H9 (cell line): Measurements from ENCODE around the gene LRRC73. TPM values are rescaled to one million over a fixed set of nuclear protein-coding genes. Genes with fewer than 3 reads are reported as not detected.

ENCODE experiments used
- DNase-seq: peaks from one replicate; pipeline ENCODE4 v3.0.0-alpha.2; 2017
- H2AFZ ChIP-seq: one replicate; pipeline ENCODE4 v1.6.1; 2013; ENCODE audit warnings: mild to moderate bottlenecking, low read length, control low read depth, moderate library complexity
- H2AK5ac ChIP-seq: 2 replicates; pipeline ENCODE4 v1.6.1; 2013; ENCODE audit warnings: low read length, control low read depth, mixed read lengths; ENCODE audit not compliant: insufficient read length
- H2BK120ac ChIP-seq: one replicate; pipeline ENCODE4 v1.6.1; 2013; ENCODE audit warnings: low read depth, mild to moderate bottlenecking, low read length, control low read depth, inconsistent platforms; ENCODE audit not compliant: poor library complexity, severe bottlenecking
- H2BK12ac ChIP-seq: 2 replicates; pipeline ENCODE4 v1.6.1; 2013; ENCODE audit warnings: low read length, control low read depth, mixed read lengths, low read depth; ENCODE audit not compliant: insufficient read length
- H2BK15ac ChIP-seq: 2 replicates; pipeline ENCODE4 v1.6.1; 2013; ENCODE audit warnings: low read depth, low read length, control low read depth
- H2BK20ac ChIP-seq: one replicate; pipeline ENCODE4 v1.6.1; 2013; ENCODE audit warnings: low read depth, mild to moderate bottlenecking, low read length, control low read depth, inconsistent platforms; ENCODE audit not compliant: poor library complexity, severe bottlenecking
- H2BK5ac ChIP-seq: 2 replicates; pipeline ENCODE4 v1.6.1; 2013; ENCODE audit warnings: low read length, control low read depth, mixed read lengths; ENCODE audit not compliant: insufficient read length
- H3K14ac ChIP-seq: 2 replicates; pipeline ENCODE4 v1.6.1; 2013; ENCODE audit warnings: low read length, control low read depth; ENCODE audit not compliant: insufficient read depth
- H3K18ac ChIP-seq: 2 replicates; pipeline ENCODE4 v1.6.1; 2013; ENCODE audit warnings: low read depth, mild to moderate bottlenecking, mixed read lengths, low read length, control low read depth; ENCODE audit not compliant: insufficient read length
- H3K23ac ChIP-seq: 2 replicates; pipeline ENCODE4 v1.6.1; 2013; ENCODE audit warnings: low read length, control low read depth, mixed read lengths, low read depth; ENCODE audit not compliant: insufficient read length
- H3K23me2 ChIP-seq: 2 replicates; pipeline ENCODE4 v1.6.1; 2013; ENCODE audit warnings: low read depth, mild to moderate bottlenecking, mixed read lengths, low read length, control low read depth; ENCODE audit not compliant: insufficient read length, poor library complexity, severe bottlenecking
- H3K27ac ChIP-seq: 2 replicates; pipeline ENCODE4 v1.5.1; 2013; ENCODE audit warnings: low read length, control low read depth, mixed read lengths, low read depth; ENCODE audit not compliant: insufficient read length
- H3K27me3 ChIP-seq: 2 replicates; pipeline ENCODE4 v1.6.1; 2013; ENCODE audit warnings: low read length, control low read depth, inconsistent platforms; ENCODE audit not compliant: insufficient read depth
- H3K4ac ChIP-seq: 2 replicates; pipeline ENCODE4 v1.6.1; 2013; ENCODE audit warnings: low read depth, mild to moderate bottlenecking, control low read depth, inconsistent platforms, low read length, moderate library complexity
- H3K4me1 ChIP-seq: 2 replicates; pipeline ENCODE4 v1.6.1; 2013; ENCODE audit warnings: low read length, control low read depth, inconsistent platforms; ENCODE audit not compliant: insufficient read depth
- H3K4me2 ChIP-seq: 2 replicates; pipeline ENCODE4 v1.6.1; 2013; ENCODE audit warnings: low read length, control low read depth, mixed read lengths; ENCODE audit not compliant: insufficient read length, insufficient read depth
- H3K56ac ChIP-seq: 2 replicates; pipeline ENCODE4 v1.6.1; 2013; ENCODE audit warnings: low read depth, mild to moderate bottlenecking, mixed read lengths, low read length, control low read depth; ENCODE audit not compliant: insufficient read length
- H3K79me1 ChIP-seq: 2 replicates; pipeline ENCODE4 v1.6.1; 2013; ENCODE audit warnings: low read depth, mild to moderate bottlenecking, moderate library complexity, low read length, control low read depth, inconsistent platforms; ENCODE audit not compliant: insufficient read depth, poor library complexity, severe bottlenecking
- H3K79me2 ChIP-seq: 2 replicates; pipeline ENCODE4 v1.6.1; 2013; ENCODE audit warnings: low read length, control low read depth, inconsistent platforms; ENCODE audit not compliant: insufficient read depth
- H3K9ac ChIP-seq: 2 replicates; pipeline ENCODE4 v1.6.1; 2013; ENCODE audit warnings: low read length, control low read depth, mixed read lengths; ENCODE audit not compliant: insufficient read length; ENCODE audit errors: extremely low read depth
- H3K9me3 ChIP-seq: one replicate; pipeline ENCODE4 v1.6.1; 2013; ENCODE audit warnings: low read depth, low read length, inconsistent platforms; ENCODE audit not compliant: control insufficient read depth
- H3T11ph ChIP-seq: one replicate; pipeline ENCODE4 v1.6.1; 2013; ENCODE audit warnings: mild to moderate bottlenecking, low read length, control low read depth, inconsistent platforms
- H4K20me1 ChIP-seq: one replicate; pipeline ENCODE4 v1.6.1; 2013; ENCODE audit not compliant: control insufficient read depth, insufficient read length, insufficient read depth
- H4K5ac ChIP-seq: 2 replicates; pipeline ENCODE4 v1.6.1; 2013; ENCODE audit warnings: low read depth, mild to moderate bottlenecking, mixed read lengths, low read length, control low read depth; ENCODE audit not compliant: insufficient read length
- H4K8ac ChIP-seq: replicated peaks from 2 replicates; pipeline ENCODE4 v1.6.1; 2013; ENCODE audit warnings: low read length, control low read depth, mixed read lengths, low read depth; ENCODE audit not compliant: insufficient read length
- H4K91ac ChIP-seq: 2 replicates; pipeline ENCODE4 v1.6.1; 2013; ENCODE audit warnings: low read depth, mild to moderate bottlenecking, moderate library complexity, mixed read lengths, low read length, control low read depth; ENCODE audit not compliant: insufficient read length
- H3K27ac Mint-ChIP-seq, 3 experiments: 2 replicates in 2 of 3; 3 replicates in 1 of 3; pipeline ENCODE4 v1.8.0; 2020 to 2021; ENCODE audit warnings: mixed read lengths in 3 of 3, mild to moderate bottlenecking in 1 of 3, moderate library complexity in 1 of 3
- H3K27me3 Mint-ChIP-seq: 2 replicates; pipeline ENCODE4 v1.8.0; 2021; ENCODE audit warnings: low read depth, mild to moderate bottlenecking, moderate library complexity, mixed read lengths
- H3K36me3 Mint-ChIP-seq, 3 experiments: 2 replicates in 2 of 3; 3 replicates in 1 of 3; pipeline ENCODE4 v1.8.0; 2020 to 2021; ENCODE audit warnings: low read depth in 3 of 3, mixed read lengths in 3 of 3; ENCODE audit not compliant: insufficient read depth in 1 of 3
- H3K4me1 Mint-ChIP-seq, 2 experiments: 2 replicates each; pipeline ENCODE4 v1.8.0; 2020; ENCODE audit warnings: mixed read lengths in 2 of 2
- H3K4me3 Mint-ChIP-seq, 2 experiments: 2 replicates in 1 of 2; 3 replicates in 1 of 2; pipeline ENCODE4 v1.8.0; 2020 to 2021; ENCODE audit warnings: mild to moderate bottlenecking in 2 of 2, mixed read lengths in 2 of 2, moderate library complexity in 1 of 2
- H3K9me3 Mint-ChIP-seq, 2 experiments: 2 replicates in 1 of 2; 3 replicates in 1 of 2; pipeline ENCODE4 v1.8.0; 2020; ENCODE audit warnings: mild to moderate bottlenecking in 2 of 2, mixed read lengths in 2 of 2, moderate library complexity in 1 of 2
- WGBS: extraction: QIAGEN DNeasy Blood & Tissue Kit; methylation state at CpG from one replicate; pipeline ENCODE4 v1.1.7; 2013; ENCODE audit warnings: missing lambda C conversion rate, low lambda C conversion rate, mixed read lengths; ENCODE audit not compliant: insufficient read length; ENCODE audit errors: extremely low coverage; 5-methylcytosine and 5-hydroxymethylcytosine counted together
- total RNA-seq: library from RNA; stranded (reverse); gene quantifications from 2 replicates; pipeline ENCODE4 v1.2.1, GENCODE V29; 2021
- TF ChIP-seq, protein P1 (sequence below): fragments of 200-600 bp; sonication (generic); conservative IDR thresholded peaks from 3 replicates; pipeline ENCODE4 v1.8.0; 2021; ENCODE audit warnings: antibody characterized with exemption, mild to moderate bottlenecking

LRRC73 gene
- total RNA-seq, 1 experiment from 2014 or later: 0.55 TPM

DNA sequence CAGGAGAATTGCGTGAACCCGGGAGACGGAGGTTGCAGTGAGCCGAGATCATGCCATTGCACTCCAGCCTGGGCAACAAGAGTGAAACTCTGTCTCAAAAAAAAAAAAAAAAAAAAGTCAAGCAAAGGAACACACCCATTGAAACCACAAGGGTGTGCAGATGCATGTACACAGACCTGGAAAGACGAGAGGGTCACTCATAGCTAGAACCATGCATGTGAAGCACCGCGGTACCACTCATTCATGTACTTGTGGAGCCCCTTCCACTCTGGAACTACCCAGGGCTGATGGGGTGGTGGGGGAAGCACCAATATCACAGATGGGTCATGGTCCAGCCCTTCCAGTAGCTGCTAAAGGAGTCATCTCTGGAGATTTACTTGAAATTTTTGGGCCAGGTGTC is 40.2 kb downstream of the LRRC73 start:
- Histone ChIP-seq H3K27ac (no peak overlapping the region), H2AFZ (no peak overlapping the region), H3T11ph (no peak overlapping the region), H4K5ac (no peak overlapping the region), H2BK12ac (no peak overlapping the region), H2BK120ac (no peak overlapping the region), H3K4me1 (peaks cover 3% of the 10 kb centered on the region; the same call in 1 of the 2 replicates), H3K56ac (no peak overlapping the region), H3K79me1 (no peaks in the 10 kb centered on the region), H3K23me2 (no peaks in the 10 kb centered on the region), H3K9me3 (no peaks in the 10 kb centered on the region), H3K4me2 (no peak overlapping the region), H3K9ac (no peak overlapping the region), H2BK5ac (no peak overlapping the region), H3K79me2 (no peaks in the 10 kb centered on the region), H2AK5ac (no peak overlapping the region), H2BK15ac (no peak overlapping the region), H3K14ac (no peak overlapping the region), H3K18ac (no peak overlapping the region), H2BK20ac (no peak overlapping the region), H3K4ac (no peak overlapping the region), H4K8ac (no peak overlapping the region), H4K91ac (no peak overlapping the region), H3K27me3 (no peaks in the 10 kb centered on the region), H4K20me1 (no peaks in the 10 kb centered on the region), H3K23ac (no peak overlapping the region)
- Mint-ChIP-seq H3K36me3 (no peaks in the 10 kb centered on the region), H3K27ac (no peak overlapping the region; a peak in 2 of 7 replicates), H3K9me3 (no peaks in the 10 kb centered on the region), H3K4me3 (no peak overlapping the region), H3K27me3 (peaks cover 6% of the 10 kb centered on the region), H3K4me1 (peaks cover 12 to 15% of the 10 kb centered on the region in 2 experiments)
- no CpG with 5 or more reads among the region's 7 CpGs for WGBS
- TF ChIP-seq, protein P1, sequence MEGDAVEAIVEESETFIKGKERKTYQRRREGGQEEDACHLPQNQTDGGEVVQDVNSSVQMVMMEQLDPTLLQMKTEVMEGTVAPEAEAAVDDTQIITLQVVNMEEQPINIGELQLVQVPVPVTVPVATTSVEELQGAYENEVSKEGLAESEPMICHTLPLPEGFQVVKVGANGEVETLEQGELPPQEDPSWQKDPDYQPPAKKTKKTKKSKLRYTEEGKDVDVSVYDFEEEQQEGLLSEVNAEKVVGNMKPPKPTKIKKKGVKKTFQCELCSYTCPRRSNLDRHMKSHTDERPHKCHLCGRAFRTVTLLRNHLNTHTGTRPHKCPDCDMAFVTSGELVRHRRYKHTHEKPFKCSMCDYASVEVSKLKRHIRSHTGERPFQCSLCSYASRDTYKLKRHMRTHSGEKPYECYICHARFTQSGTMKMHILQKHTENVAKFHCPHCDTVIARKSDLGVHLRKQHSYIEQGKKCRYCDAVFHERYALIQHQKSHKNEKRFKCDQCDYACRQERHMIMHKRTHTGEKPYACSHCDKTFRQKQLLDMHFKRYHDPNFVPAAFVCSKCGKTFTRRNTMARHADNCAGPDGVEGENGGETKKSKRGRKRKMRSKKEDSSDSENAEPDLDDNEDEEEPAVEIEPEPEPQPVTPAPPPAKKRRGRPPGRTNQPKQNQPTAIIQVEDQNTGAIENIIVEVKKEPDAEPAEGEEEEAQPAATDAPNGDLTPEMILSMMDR: no peak
- no peak for DNase-seq
